Mucosa of descending colon (tissue), 3 donors: ENCODE data around the gene LITAF. TPM values are rescaled to one million over a fixed set of nuclear protein-coding genes. Genes with fewer than 3 reads are reported as not detected.

Experiments used
- ATAC-seq: fragments of 200-7000 bp; cut with Tn5 transposase; one replicate; pipeline ENCODE4 v1.9.1; 2020; ENCODE audit warnings: mild to moderate bottlenecking, moderate library complexity
- DNase-seq, 3 donors: peaks; one replicate each; pipeline ENCODE4 v3.0.0-alpha.2; 2020
- H3K36me3 ChIP-seq: fragments of 200-600 bp; one replicate; pipeline ENCODE4 v1.8.0; 2021; ENCODE audit warnings: low read depth, mild to moderate bottlenecking
- H3K4me1 ChIP-seq: fragments of 200-600 bp; one replicate; pipeline ENCODE4 v1.8.0; 2021; ENCODE audit warnings: low read depth, mild to moderate bottlenecking
- H3K4me3 ChIP-seq: fragments of 200-600 bp; one replicate; pipeline ENCODE4 v1.8.0; 2021; ENCODE audit warnings: mild to moderate bottlenecking
- H3K9me3 ChIP-seq: fragments of 200-600 bp; one replicate; pipeline ENCODE4 v1.8.0; 2021; ENCODE audit warnings: mild to moderate bottlenecking
- intact Hi-C, 2 donors: fragments of 100-400 bp; cut with DNase I in 1 of 2; cut with micrococcal nuclease in 1 of 2; formaldehyde crosslinking; loops; one replicate each; pipeline versions ENCODE4 v1.11.0 to v1.11.1; 2022; cut with DNase I, micrococcal nuclease
- total RNA-seq, 3 donors: library from RNA; stranded (reverse); fragmentation: NEBNext Ultra II Directional in 2 of 3; extraction: Animal tissue kit (Norgen Biotek cat#: 25700) in 2 of 3; gene quantifications; one replicate each; pipeline versions ENCODE4 v1.2.1 to v1.2.4, GENCODE V29; 2021 to 2023
- TF ChIP-seq, protein P1 (sequence below): fragments of 200-600 bp; IDR thresholded peaks from one replicate; pipeline ENCODE4 v1.8.0; 2022; ENCODE audit warnings: antibody characterized with exemption, mild to moderate bottlenecking
- donor health status: DM: no; HTN: no; CAD: no; lungs with moderate emphysema.
- donor health status: DM: no; HTN: no; CAD: no.
- donor health status: DM: no; HTN: yes; CAD: no.

Gene LITAF
- total RNA-seq, 3 donors from 2014 or later: 140 to 308 (median 246) TPM

DNA sequence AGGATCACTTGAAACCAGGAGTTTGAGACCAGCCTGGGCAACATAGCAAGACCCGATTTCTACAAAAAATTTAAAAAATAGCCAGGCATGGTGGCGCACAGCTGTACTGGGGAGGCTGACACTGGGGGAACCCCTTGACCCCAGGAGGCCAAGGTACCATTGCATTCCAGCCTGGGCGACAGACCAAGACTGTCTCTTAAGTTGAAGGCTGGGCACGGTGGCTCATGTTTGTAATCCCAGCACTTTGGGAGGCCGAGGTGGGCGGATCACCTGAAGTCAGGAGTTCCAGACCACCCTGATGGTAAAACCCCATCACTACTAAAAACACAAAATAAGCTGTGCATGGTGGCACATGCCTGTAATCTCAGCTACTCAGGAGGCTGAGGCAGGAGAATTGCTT lies 74.9 kb downstream of the LITAF start:
- no peaks in the 10 kb centered on the region for H3K4me1 ChIP-seq
- ATAC-seq (no peak), DNase-seq (no peak)
- TF ChIP-seq, protein P1, sequence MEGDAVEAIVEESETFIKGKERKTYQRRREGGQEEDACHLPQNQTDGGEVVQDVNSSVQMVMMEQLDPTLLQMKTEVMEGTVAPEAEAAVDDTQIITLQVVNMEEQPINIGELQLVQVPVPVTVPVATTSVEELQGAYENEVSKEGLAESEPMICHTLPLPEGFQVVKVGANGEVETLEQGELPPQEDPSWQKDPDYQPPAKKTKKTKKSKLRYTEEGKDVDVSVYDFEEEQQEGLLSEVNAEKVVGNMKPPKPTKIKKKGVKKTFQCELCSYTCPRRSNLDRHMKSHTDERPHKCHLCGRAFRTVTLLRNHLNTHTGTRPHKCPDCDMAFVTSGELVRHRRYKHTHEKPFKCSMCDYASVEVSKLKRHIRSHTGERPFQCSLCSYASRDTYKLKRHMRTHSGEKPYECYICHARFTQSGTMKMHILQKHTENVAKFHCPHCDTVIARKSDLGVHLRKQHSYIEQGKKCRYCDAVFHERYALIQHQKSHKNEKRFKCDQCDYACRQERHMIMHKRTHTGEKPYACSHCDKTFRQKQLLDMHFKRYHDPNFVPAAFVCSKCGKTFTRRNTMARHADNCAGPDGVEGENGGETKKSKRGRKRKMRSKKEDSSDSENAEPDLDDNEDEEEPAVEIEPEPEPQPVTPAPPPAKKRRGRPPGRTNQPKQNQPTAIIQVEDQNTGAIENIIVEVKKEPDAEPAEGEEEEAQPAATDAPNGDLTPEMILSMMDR: no peak
- H3K4me3 ChIP-seq: no peak overlapping the region
- no peaks in the 10 kb centered on the region for H3K36me3 ChIP-seq
- H3K9me3 ChIP-seq: no peaks in the 10 kb centered on the region
- intact Hi-C loops: no loop called here

DNA sequence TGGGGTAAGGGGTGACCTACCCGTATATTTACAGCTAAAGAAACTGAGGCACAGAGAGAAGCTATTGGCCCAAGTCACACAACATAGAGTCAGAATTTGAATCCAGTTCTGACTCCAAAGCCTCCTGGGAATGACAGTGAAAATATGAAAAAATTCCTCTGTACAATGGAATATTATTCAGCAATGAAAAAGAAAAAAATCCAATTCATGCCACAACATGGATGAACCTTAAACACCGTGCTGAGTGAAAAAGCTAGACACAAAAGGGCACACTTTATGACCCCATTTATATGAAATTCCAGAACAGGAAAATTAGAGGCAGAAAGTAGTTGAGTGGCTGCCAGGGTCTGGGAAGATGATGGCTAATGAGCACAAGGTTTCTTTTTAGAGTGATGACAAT lies 75.4 kb downstream of the LITAF start:
- TF ChIP-seq, protein P1: no peak
- H3K9me3 ChIP-seq: no peaks in the 10 kb centered on the region
- no peak for ATAC-seq
- intact Hi-C loops: no loop called here
- H3K36me3 ChIP-seq: no peaks in the 10 kb centered on the region
- no peak overlapping the region for H3K4me3 ChIP-seq
- H3K4me1 ChIP-seq: no peaks in the 10 kb centered on the region
- DNase-seq: no peak

DNA sequence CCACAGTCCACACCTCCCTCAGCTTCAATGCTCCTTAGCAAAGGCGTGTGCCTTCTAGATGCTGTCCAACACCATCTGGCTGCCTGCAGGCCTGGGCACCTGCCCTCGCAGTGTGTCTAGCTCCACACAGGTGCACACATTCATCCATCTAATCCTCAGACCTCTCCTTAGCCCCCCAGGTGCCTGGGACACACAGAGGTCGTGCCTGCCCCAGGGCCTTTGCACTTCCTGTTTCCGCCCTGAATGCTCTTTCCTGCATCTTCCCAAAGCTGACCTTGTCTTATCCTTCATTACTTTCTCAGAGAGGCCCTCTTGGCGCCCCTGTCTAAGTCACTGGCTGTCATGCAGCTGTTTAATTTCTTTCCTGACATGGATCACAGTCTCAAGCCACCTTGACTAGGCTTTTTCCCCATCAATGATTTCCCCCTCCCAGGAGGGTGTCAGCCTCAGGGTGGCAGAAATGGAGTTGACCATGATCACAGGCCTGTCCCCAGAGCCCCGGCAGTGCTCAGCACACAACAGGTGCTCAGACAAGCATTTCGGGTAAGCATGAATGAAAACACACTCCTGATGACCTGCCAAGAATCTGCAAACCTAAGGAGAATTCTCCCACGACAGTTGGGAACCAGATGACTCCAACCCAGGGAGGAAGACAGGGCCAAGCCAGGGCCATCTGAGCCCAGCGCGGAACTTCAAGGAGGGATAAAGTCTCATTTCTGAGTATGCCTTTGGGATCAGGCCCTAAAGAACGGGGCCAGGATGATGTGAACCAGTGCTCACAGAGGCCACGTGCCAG lies 76.3 kb downstream of the LITAF start:
- no peak for ATAC-seq
- no peaks in the 10 kb centered on the region for H3K4me1 ChIP-seq
- H3K36me3 ChIP-seq: no peaks in the 10 kb centered on the region
- peak in 1 of 3 donors; percentile 20 for DNase-seq
- intact Hi-C loops: no loop called here
- TF ChIP-seq, protein P1: no peak
- H3K4me3 ChIP-seq: no peak overlapping the region
- H3K9me3 ChIP-seq: no peaks in the 10 kb centered on the region

DNA sequence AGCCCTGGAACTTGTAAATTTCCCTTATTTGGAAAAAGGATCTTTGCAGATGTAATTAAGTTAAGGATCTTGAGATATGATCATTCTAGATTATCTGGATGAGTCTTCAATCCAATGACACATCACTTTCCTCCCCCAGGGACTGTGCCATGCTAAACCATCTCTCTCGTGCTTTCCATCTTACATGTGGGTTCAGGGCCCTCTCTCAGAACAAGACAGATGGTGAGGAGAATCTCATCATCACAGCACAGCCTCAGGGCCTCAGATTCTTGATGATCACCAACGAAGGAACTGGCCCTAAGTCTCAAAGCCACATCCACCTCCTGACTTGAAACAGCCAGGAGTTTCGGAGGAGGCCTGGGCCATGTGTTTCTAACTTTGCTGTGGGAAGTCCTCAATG lies 78.7 kb downstream of the LITAF start:
- TF ChIP-seq, protein P1: no peak
- Histone ChIP-seq H3K4me3 (no peak overlapping the region), H3K36me3 (no peaks in the 10 kb centered on the region), H3K9me3 (no peaks in the 10 kb centered on the region), H3K4me1 (no peaks in the 10 kb centered on the region)
- DNase-seq: no peak
- ATAC-seq: no peak
- intact Hi-C loops: no loop called here

DNA sequence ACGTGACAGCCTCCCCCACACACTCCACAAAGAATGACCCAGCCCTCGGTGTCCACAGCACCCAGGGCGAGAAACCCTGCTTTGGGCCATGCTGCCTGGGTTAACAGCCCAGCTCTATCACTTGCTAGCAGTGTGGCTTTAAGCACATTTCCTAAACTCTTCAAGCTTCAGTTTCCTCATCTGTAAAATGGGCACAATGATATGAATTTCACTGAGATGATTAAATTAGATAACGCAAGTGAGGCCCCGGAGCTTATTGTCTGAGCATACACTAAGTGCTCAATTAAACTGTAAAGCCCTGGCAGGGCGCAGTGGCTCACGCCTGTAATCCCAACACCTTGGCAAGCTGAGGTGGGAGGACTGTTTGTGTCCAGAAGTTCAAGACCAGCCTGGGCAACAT lies 79.4 kb downstream of the LITAF start:
- Histone ChIP-seq H3K4me3 (no peak overlapping the region), H3K9me3 (no peaks in the 10 kb centered on the region), H3K36me3 (no peaks in the 10 kb centered on the region), H3K4me1 (no peaks in the 10 kb centered on the region)
- DNase-seq: no peak
- ATAC-seq: no peak
- intact Hi-C loops: no loop called here
- TF ChIP-seq, protein P1: no peak
